ENCODE measurements around the gene CRTC2. TPM values are rescaled to one million over a fixed set of nuclear protein-coding genes. Genes with fewer than 3 reads are reported as not detected.

CRTC2 gene
- total and polyA plus RNA-seq, 9 of the 15 experiments (the other 6 are each of a cell fraction or from before 2014, with no cell fraction given): 2.7 to 26.4 (median 10.2) TPM

GRCh38 chr1:153946622-153947241 lies 11.7 kb downstream of the CRTC2 start, which contains the start of gene DENND4B (continued):
- no peak for TF ChIP-seq HEY1 (CRISPR knock-in tag; IDR thresholded peaks at IDR 0.05; ENCODE audit: borderline replicate concordance)
- TF ChIP-seq FOXJ3 (CRISPR knock-in tag; IDR thresholded peaks at IDR 0.05): no peak
- TF ChIP-seq HSF4 (CRISPR knock-in tag; IDR thresholded peaks at IDR 0.05; ENCODE audit: borderline replicate concordance): no peak
- TF ChIP-seq HNRNPLL (IDR thresholded peaks at IDR 0.05; ENCODE audit: low read depth, low read length, poor library complexity, severe bottlenecking): peak; percentile 21
- peak; percentile 38; the same call in 1 of the 2 replicates for TF ChIP-seq ZNF589 (CRISPR knock-in tag; IDR thresholded peaks at IDR 0.05; ENCODE audit: low read depth)
- TF ChIP-seq KDM2B (CRISPR knock-in tag; IDR thresholded peaks at IDR 0.05): no peak
- TF ChIP-seq RAD21 (CRISPR knock-in tag; conservative IDR thresholded peaks at IDR 0.05 in 1 of 2, IDR thresholded peaks at IDR 0.05 in 1 of 2): peak; percentile 44 to 57; a peak in 3 of 4 replicates
- peak in 1 of 2 experiments; percentile 47; a peak in 1 of 4 replicates for TF ChIP-seq TBL1XR1 (IDR thresholded peaks at IDR 0.05; ENCODE audit: low read length in 2 of 2)
- peak; percentile 47 for TF ChIP-seq CXXC5 (CRISPR knock-in tag; IDR thresholded peaks at IDR 0.05)
- TF ChIP-seq, protein P1, sequence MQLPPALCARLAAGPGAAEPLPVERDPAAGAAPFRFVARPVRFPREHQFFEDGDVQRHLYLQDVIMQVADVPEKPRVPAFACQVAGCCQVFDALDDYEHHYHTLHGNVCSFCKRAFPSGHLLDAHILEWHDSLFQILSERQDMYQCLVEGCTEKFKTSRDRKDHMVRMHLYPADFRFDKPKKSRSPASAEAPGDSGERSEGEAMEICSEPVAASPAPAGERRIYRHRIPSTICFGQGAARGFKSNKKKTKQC (CRISPR knock-in tag; IDR thresholded peaks at IDR 0.05): no peak
- TF ChIP-seq ZNF551 (CRISPR knock-in tag; IDR thresholded peaks at IDR 0.05): no peak
- TF ChIP-seq ILK (tag; IDR thresholded peaks at IDR 0.05; ENCODE audit: borderline replicate concordance, low read depth): no peak
- TF ChIP-seq SOX6 (IDR thresholded peaks at IDR 0.05): 0 out of 2 replicates have a peak, but pooled peaks have one; percentile 31
- TF ChIP-seq, protein P2, sequence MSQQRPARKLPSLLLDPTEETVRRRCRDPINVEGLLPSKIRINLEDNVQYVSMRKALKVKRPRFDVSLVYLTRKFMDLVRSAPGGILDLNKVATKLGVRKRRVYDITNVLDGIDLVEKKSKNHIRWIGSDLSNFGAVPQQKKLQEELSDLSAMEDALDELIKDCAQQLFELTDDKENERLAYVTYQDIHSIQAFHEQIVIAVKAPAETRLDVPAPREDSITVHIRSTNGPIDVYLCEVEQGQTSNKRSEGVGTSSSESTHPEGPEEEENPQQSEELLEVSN (IDR thresholded peaks at IDR 0.05; ENCODE audit: borderline replicate concordance in 1 of 2, extremely low read depth in 1 of 2, insufficient read depth in 1 of 2, insufficient read length in 1 of 2, low read depth in 1 of 2, low read length in 1 of 2, poor library complexity in 1 of 2, severe bottlenecking in 1 of 2): peak; percentile 24 to 45
- TF ChIP-seq, protein P3, sequence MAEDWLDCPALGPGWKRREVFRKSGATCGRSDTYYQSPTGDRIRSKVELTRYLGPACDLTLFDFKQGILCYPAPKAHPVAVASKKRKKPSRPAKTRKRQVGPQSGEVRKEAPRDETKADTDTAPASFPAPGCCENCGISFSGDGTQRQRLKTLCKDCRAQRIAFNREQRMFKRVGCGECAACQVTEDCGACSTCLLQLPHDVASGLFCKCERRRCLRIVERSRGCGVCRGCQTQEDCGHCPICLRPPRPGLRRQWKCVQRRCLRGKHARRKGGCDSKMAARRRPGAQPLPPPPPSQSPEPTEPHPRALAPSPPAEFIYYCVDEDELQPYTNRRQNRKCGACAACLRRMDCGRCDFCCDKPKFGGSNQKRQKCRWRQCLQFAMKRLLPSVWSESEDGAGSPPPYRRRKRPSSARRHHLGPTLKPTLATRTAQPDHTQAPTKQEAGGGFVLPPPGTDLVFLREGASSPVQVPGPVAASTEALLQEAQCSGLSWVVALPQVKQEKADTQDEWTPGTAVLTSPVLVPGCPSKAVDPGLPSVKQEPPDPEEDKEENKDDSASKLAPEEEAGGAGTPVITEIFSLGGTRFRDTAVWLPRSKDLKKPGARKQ (CRISPR knock-in tag; IDR thresholded peaks at IDR 0.05): no peak
- TF ChIP-seq GABPA (tag; conservative IDR thresholded peaks at IDR 0.05; ENCODE audit: low read depth): 0 out of 2 replicates have a peak, but pooled peaks have one; percentile 63
- TF ChIP-seq CCNT2 (IDR thresholded peaks at IDR 0.05; ENCODE audit: borderline replicate concordance, extremely low read depth, insufficient read length, low read depth, low read length): peak; percentile 47
- TF ChIP-seq POLR2A (conservative IDR thresholded peaks at IDR 0.05): peak; percentile 41; the same call in 1 of the 2 replicates
- TF ChIP-seq ZNF561 (CRISPR knock-in tag; conservative IDR thresholded peaks at IDR 0.05): no peak
- no peak for TF ChIP-seq ZBTB17 (CRISPR knock-in tag; IDR thresholded peaks at IDR 0.05)
- TF ChIP-seq, protein P4, sequence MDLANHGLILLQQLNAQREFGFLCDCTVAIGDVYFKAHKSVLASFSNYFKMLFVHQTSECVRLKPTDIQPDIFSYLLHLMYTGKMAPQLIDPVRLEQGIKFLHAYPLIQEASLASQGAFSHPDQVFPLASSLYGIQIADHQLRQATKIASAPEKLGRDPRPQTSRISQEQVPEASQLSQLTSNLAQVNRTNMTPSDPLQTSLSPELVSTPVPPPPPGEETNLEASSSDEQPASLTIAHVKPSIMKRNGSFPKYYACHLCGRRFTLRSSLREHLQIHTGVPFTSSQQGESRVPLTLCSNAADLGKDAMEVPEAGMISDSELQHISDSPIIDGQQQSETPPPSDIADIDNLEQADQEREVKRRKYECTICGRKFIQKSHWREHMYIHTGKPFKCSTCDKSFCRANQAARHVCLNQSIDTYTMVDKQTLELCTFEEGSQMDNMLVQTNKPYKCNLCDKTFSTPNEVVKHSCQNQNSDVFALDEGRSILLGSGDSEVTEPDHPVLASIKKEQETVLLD (IDR thresholded peaks at IDR 0.05): no peak
- TF ChIP-seq TOE1 (IDR thresholded peaks at IDR 0.05; ENCODE audit: borderline replicate concordance): no peak; the same call in 1 of the 2 replicates
- no peak for TF ChIP-seq TOE1 (CRISPR knock-in tag; IDR thresholded peaks at IDR 0.05; ENCODE audit: borderline replicate concordance, low read depth)

All from K562 (cell line).